ENCODE measurements around the gene RNF144B.

Gene RNF144B

GRCh38 chr6:18489335-18489734 lies 102.2 kb downstream of the RNF144B start:
- DNase-seq (ENCODE audit: low spot score): no peak
- TF ChIP-seq CTCF (IDR thresholded peaks at IDR 0.05): no peak
- Histone ChIP-seq H3K27ac (no peak overlapping the region), H3K4me3 (no peak overlapping the region)

GRCh38 chr6:18491308-18492045 lies 104.3 kb downstream of the RNF144B start:
- no peak for TF ChIP-seq CTCF (IDR thresholded peaks at IDR 0.05)
- Histone ChIP-seq H3K4me3 (no peak overlapping the region), H3K27ac (no peak overlapping the region)
- DNase-seq (ENCODE audit: low spot score): no peak

GRCh38 chr6:18492972-18493371 lies 105.8 kb downstream of the RNF144B start:
- TF ChIP-seq CTCF (IDR thresholded peaks at IDR 0.05): no peak
- H3K27ac ChIP-seq: no peak overlapping the region
- no peak overlapping the region for H3K4me3 ChIP-seq
- DNase-seq (ENCODE audit: low spot score): no peak

GRCh38 chr6:18493382-18493891 lies 106.3 kb downstream of the RNF144B start:
- DNase-seq (ENCODE audit: low spot score): no peak
- TF ChIP-seq CTCF (IDR thresholded peaks at IDR 0.05): no peak
- Histone ChIP-seq H3K4me3 (no peak overlapping the region), H3K27ac (no peak overlapping the region)

GRCh38 chr6:18493925-18494324 lies 106.8 kb downstream of the RNF144B start:
- no peak overlapping the region for H3K4me3 ChIP-seq
- no peak overlapping the region for H3K27ac ChIP-seq
- TF ChIP-seq CTCF (IDR thresholded peaks at IDR 0.05): no peak
- no peak for DNase-seq (ENCODE audit: low spot score)

GRCh38 chr6:18495236-18495635 lies 108.1 kb downstream of the RNF144B start:
- H3K27ac ChIP-seq: no peak overlapping the region
- TF ChIP-seq CTCF (IDR thresholded peaks at IDR 0.05): no peak
- no peak overlapping the region for H3K4me3 ChIP-seq
- DNase-seq (ENCODE audit: low spot score): no peak

GRCh38 chr6:18496462-18496861 lies 109.3 kb downstream of the RNF144B start:
- H3K27ac ChIP-seq: no peak overlapping the region
- DNase-seq (ENCODE audit: low spot score): no peak
- no peak overlapping the region for H3K4me3 ChIP-seq
- no peak for TF ChIP-seq CTCF (IDR thresholded peaks at IDR 0.05)
